CD4-positive, alpha-beta T cell treated with Interferon alpha-2 for 1 hour (primary cell): ENCODE results near the gene TSPAN4.
A peak's percentile ranks its signal among the peaks of the same experiment; 100 is the strongest.

Source experiments
- DNase-seq, 2 donors: peaks; one replicate each; pipeline ENCODE4 v3.0.0-alpha.2; 2020 to 2022

TSPAN4 gene, protein sequence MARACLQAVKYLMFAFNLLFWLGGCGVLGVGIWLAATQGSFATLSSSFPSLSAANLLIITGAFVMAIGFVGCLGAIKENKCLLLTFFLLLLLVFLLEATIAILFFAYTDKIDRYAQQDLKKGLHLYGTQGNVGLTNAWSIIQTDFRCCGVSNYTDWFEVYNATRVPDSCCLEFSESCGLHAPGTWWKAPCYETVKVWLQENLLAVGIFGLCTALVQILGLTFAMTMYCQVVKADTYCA

DNA sequence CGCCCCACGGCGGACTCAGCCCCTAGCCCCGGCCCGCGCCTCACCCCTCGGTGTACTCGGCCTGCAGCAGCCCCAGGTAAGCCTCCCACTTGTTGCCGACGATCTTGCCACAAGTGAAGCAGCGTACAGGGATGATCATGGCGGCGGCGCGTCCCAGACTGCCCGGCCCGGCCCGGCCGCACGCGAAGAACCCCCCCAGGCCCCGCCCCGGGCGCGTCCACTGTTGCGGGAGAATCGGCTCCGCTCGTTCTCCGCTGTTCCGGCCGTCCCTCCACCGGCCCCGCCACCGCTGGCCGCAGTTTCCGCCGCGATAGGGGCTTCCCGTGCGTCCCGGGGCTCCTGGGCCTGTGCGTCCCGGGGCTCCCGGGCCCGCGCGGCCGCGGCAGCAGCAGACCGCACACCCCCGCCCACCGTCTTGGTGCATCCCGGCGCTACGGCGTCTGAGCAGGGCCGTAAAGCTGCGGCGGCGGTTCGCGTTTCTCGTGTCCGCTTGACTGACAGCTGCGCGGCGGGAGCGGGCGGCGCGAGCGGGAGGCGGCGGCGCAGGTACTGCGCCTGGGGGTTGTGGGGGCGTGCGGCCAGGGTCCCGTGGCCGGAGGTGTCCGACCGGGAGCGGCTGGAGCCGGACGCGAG, at the start of gene TSPAN4, which contains the start of gene POLR2L:
TSS of gene TSPAN4 (plus strand) at position 483 of the 633 bp plus-strand sequence. CDS start 7,453 bp downstream, outside the sequence.
TSS of gene POLR2L (minus strand) at position 160 of the 633 bp plus-strand sequence. CDS start at position 139, 21 bp downstream.
- peak; percentile 83 to 91 for DNase-seq

DNA sequence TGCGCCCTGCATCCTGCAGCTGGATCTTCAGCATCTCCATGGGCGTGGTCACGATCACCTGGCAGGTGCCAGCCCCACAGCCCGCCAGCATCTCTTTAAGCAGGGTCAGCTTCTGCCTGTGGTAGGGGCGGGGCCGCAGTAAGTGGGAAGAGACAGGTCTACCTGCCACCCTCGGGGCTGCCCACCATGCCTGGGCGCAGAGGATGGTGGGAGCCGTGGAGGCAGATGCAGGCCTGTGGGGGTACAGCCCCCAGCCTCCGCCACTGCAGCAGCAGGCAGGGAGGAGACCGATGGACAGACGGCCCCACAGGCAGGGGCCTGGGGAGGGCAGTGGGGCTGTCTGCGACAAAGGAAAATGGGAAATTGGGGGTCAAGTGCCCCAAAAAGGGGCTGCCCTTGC, 49.8 kb upstream of the TSPAN4 start:
- no peak for DNase-seq

DNA sequence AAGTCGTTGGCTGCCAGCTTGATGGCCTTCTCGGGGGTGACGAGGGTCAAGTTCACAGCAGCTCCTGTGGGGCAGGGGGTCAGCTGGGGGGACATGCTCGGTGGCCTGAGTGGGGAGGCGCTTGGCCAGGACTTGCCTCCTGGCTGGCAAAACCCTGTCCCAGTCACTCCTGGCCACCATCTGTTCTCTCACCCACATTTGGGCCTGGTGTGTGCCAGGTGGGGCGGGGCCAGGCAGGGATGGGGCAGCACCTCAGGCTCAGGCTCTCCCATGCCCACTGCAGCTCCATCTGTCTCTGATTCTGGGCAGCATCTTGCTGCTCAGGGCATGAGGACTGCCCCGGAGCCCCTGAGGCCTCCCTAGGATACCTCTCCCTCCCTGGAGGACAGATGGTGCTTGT, 49.1 kb upstream of the TSPAN4 start:
- DNase-seq: no peak

DNA sequence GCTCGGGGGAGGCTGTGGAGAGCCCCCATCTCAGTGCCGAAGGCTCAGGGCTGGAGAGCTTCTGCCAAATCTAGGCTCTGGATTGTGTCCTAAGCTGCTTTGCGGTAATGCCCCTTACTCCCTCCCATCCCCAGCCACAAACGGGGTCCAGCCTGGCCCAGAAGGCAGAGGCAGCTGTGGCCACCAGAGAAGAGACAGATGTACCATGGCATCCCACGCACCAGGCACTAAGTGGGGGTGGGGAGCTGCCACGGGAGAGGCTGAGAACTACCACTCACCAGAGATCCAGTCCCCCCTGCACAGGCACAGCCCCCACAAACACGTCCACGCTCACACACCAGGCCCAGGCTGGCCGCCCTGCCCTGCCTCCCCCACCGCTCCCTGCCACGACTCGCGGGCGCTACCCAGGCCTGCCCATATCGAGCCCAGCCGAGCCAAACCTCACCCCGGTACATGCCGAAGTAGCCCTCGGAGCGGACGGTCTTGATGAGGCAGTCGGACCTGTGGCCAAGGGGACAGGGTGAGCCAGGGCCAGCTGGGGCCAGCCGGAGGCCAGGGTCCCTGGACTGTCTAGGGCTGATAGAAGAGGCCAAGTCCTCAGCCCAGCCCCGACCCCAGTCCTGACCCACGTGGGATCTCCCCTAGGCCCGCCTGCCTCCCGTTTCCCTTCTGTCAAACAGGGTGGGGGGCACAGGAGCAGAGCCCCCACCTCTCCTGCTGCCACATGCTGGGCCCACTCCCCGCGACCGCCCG, 48.5 kb upstream of the TSPAN4 start:
- no peak for DNase-seq

DNA sequence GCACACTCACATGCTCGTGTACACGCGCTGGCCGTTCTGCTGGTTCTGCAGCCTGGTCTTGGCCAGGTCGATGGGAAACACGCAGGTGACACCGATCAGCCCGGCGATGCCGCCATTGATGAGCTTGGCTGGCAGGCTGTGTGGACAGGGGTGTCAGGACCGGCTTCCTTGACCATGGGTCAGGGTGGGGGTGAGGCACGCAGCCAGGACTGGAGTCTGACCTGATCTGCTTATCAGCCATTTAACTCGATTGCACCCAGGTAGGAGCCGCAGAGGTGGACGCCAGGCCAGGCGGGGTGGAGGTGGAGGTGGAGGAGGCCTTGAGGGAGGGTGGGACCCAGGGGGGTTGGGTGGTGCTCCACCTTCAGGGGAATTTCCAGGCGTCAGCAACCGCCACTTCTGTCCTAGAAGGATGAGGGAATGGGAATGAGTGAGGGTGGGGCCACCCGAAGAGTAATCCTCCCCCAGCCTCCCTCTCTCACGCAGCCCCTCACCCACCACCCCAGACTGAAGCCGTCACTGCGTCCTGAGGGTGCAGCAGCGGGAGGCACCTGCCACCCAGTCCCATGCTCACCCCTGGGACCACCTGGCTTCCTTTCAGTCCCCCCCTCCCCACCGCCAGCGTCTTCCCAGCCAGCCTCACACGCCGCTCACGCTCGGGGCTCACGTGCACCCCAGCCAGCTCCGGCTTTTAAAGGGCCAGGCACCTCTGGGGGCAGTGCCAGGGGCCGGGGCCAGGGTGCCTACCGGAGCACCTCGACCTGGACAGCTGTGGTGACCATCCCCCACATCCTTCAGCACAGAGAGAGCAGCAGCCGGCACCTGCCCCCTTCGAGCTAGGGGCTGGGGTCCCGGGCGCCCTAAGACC, 47.7 kb upstream of the TSPAN4 start:
- no peak for DNase-seq

DNA sequence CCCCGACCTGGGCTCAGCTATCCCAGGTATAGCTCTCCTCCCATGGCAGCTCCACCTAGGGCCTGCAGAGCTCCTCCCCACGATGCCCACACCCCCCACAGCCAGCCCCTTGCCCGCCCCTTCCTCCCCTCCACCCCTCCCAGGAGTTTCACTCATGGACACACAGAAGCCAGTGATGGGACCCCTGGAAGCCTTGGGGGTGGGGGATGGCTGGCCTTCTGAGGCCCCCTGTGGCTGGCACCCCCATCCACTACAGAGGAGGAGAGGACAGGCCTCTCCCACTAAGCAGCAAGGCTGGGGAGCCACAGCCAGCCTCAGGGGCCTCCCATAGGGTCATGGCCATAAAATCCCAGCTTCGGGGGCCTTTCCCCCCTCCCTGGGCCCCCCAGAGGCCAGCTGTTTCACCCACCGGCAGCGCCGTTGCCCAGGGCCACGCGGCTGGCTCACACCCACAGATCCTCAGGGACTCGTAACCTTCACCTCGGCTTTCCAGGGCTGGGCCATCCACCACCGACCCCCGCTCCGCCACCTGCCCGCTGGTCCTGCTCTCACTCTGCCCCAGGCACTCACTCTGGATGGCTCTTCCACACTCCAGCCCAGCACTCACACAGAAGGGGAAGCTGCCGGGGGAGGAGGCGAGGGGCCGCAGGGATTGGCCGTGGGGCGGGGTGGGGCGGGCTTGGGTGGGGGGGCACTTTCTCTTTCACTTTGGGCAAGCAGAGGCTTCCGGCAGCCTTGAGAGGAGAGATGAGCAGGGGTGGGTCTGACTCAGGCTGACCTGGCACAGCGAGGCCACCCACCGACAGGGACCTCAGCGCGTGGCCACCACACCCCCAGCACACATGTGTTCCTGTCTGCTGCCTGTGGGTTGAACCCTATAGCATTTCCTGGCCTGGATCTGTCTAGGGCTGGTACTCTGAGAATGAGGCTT, 46.8 kb upstream of the TSPAN4 start:
- DNase-seq: peak; percentile 76 to 83

DNA sequence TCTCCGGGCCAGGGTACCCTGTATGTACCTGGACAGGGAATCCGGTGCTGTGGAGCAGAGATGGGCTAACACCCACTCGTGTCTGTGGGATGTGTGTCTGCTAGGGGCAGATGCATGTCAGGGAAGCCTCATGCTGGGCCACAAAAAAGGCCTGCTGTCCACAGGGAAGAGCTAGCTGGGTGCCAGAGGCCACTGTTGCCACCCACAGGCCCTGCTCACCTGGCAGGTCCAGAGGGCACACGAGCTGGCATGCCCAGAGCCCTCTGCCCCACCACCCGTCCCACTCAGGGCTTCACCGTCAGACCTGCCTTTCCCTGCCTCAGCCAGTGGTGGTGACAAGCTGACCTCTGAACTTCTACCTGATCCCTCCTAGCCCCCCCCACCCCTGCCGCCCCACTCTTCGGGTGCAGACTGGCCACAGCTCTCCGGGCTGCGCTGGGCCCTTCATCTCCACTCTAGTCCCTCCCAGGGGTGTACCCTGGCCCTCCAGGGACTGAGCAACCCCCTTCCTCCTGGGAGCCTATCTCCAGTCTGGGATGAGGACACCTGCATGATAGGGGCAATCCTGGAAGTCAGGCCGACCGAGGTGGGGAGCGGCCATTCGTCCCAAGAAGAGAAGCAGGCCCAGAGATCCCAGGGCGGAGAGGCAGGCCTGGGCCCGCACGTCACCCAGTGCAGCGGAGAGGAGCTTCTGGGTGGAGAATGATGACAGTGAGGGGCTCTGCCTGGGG, 45.9 kb upstream of the TSPAN4 start:
- DNase-seq: no peak

DNA sequence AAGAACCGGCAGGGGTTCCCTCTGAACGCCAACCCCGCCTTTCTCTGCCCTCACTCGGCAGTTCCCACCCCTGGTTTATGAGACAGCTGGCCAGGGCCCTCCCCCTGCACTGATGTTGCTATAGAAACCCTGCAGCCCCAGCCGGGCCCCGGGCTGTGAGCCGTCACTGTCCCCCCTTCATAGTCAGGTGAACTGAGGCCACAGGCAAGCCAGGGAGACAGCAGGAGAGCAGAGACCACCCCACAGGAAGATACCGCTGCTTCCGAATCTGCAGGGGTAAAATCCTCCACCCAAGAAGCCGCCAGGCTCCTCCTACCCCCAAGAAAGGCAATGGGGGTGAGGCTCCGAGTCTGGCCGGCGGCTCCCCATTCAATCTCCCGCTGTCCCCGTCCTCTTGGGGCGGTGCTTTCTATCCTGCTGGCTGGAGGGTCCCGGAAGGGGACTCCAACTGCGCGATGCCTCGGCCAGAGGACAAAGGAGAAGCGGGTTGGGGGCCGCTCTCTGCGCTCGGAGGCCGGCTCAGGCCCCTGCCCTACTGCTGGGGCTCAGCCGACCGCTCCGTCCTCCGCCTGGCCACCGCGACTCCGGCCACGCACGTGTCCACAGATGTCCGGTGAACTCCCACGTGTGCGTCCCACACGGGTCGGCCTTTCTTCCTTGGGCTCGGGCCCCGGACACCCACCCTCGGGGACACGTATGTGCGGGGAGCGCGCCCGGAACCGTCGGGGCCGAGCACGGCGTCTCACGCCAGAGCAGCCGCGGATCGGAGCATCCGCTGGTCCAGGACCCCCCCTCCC, 45.2 kb upstream of the TSPAN4 start:
- DNase-seq: peak; percentile 80 to 88

DNA sequence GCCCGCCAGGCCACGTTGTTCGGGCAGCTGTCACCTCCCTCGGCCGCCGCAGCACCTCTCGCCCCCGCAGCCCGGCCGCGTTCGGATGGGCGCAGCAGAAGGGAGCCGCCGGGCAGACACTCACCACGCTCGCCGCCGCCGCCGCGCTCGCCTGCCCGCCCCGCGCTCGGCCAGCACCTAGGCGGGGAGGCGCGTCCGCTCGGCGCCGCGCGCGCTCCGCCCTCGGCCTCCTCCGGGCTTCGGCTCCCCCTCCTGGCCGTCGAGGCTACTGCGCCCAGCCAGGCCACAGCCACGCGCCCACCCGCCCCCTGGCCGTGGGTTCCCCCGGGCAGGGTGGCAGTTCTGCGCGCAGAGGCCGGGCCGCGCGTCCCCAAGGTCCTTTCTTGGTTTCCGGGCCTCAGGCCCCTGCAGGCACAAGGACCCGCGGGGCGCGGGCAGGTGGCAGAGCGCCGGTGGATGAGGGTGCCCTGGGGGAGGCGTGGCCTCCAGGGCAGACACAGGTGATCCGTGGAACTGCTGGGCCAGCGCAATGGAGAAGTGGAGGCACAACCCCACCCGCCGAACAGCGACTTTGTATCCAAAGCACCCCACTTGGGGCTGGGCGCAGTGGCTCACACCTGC, 44.4 kb upstream of the TSPAN4 start, which contains the start of gene SLC25A22:
TSS of gene SLC25A22 (minus strand) at position 189 of the 621 bp plus-strand sequence. CDS start 3,275 bp downstream, outside the sequence.
- DNase-seq: peak; percentile 76 to 87

DNA sequence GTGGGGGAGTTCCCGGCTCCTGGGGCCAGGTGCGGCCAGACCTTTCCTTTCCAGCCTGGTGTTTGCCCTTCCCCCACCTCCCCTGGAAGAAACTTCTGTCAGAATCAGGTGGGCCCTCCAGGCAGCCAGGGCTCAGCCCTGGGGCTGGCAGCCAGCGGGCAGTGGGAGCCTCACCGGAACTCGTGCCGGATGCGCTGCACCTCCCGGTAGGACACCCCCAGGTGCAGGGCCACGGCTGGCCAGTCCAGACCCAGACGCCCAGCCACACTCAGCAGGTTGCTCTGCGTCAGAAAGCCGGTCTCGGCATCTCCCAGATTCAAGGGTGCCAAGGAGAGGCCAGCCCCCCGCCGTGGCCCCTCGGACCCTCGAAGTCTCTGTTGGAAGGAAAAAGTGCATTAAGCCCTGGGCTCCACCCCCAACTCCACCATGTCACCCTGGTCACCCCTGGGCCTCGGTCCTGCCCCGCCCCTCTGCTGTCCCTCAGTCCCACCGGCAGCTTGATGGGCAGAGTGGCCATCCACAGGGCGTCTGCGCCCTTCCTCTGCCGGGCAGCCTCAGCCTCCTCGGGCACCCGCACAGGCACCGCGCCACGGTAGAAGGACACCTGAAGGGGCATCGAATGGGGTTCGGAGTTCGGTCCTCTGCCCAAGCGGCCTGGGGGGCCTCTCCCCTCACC, 42.9 kb upstream of the TSPAN4 start:
- no peak for DNase-seq

DNA sequence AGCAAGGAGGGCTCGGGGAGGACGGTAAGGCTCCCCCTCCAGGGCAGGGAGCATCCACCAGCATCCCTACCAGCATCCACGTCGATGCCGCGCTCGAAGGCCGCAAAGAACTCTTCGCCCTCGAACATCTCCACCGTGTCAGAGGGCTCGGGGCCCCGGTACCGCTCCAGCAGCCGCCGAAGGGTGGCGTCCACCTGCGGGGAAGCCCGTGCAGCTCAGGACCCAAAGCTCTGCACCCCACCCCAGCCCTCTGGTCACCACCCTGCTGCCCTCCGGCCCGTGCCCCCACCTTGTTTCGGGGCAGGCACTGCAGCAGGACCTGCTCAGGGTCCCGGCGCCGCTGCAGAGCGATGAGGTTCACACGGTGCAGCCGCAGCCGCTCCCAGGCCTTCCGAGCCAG, 42.2 kb upstream of the TSPAN4 start:
- no peak for DNase-seq

DNA sequence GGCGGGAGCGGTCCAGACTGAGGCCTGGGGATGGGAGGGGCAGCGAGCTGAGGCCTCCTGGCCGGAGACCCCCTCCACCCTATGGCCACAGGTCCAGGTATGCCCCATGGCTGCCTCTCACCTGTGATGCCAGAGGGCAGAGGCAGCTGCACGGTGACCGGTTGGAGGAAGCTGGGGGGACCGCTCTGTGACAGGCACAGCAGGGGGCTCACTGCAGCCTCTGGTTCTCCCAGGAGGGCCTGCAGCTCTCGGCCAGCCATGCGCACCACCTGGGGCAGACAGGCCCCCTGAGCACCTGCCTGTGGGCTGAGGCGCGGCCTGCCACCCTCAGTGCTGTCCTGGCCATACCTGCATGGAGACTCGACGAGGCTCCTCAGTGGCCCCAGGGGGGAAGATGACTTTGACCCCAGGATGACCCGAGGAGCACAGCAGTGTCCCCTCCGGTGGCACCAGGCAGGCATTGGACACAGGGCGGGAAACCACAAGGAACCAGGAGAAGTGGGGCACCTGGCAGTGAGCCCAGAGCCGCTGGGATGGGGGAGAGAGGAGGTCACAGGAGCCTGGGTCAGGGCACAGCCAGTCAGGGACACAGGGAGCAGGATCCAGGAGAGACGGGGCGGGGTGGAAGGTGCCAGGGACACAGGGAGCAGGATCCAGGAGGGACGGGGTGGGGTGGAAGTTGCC, 41.4 kb upstream of the TSPAN4 start:
- no peak for DNase-seq

DNA sequence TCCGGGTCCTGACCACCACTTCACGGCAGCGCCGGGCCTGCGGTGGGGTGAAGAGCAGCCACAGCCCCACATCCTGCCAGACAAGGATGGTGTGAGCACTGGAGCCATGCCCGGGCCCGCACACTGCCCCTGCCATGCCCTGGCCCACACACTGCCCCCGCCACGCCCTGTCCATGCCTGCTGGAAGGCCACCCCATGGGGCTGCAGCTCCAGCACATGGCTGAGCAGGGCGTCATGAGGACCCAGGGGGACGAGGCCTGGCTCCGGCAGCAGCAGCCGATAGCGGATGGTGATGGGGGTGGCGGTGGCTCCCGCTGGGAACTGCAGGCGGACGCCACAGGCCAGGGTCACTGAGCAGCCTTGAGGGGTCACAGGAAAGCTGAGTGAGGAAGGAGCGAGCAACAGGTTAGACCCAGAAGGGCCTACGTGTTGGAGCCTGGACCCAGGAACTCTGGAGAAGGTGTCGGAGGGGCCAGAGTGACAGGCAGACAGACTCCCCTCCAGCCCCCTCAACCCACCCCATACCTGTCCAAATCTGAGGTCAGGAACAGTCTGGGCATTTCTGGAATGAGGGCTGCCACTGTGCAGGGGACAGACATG, 40.5 kb upstream of the TSPAN4 start:
- DNase-seq: no peak

DNA sequence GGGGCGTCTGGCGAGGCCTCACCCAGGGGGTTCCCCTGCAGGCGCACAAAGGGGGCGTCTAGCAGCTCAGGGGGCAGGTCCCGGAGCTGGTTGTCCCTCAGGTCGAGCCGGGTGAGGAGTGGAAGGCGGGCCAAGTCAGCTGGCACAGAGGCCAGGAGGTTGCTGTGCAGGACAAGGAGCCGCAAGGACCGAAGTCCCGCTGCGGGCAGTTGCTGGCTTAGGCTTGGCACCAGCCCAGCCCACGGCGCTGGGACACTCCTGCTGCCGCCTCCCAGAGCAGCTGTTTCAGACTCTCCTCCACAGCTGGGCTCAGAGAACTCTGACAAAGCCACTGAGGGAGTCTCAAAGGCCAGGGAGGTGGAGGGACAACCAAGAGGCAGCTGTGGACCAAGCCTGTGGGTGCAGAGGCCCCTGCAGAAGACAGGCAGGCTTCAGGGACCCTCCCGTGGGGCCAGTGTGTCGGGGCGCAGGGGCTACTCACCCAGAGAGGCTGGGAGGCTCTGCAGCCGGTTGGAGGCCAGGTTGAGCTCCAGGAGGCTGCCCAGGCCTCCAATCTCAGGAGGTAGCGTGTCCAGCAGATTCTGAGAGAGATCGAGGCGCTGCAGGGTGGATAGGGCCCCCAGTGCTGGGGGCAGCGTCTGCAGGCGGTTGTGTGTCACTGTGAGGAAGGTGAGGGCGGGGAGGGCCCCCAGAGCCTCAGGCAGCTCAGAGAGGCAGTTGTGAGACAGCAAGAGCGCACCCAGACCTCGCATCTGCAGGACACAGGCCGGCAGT, 39.8 kb upstream of the TSPAN4 start:
- DNase-seq: no peak

DNA sequence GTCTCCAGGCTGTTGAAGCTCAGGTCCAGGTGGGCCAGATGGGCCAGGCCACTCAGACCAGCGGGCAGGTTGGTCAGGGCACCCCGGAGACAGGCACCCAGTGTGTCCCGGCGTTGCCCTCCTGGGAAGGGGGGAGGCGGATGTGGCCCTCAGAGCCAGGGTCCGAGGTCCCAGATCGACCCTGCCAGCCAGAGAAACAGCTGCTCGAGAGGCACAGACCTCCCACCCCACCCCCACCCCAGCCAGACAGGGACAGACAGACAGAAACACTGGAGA, 39.2 kb upstream of the TSPAN4 start:
- DNase-seq: no peak

DNA sequence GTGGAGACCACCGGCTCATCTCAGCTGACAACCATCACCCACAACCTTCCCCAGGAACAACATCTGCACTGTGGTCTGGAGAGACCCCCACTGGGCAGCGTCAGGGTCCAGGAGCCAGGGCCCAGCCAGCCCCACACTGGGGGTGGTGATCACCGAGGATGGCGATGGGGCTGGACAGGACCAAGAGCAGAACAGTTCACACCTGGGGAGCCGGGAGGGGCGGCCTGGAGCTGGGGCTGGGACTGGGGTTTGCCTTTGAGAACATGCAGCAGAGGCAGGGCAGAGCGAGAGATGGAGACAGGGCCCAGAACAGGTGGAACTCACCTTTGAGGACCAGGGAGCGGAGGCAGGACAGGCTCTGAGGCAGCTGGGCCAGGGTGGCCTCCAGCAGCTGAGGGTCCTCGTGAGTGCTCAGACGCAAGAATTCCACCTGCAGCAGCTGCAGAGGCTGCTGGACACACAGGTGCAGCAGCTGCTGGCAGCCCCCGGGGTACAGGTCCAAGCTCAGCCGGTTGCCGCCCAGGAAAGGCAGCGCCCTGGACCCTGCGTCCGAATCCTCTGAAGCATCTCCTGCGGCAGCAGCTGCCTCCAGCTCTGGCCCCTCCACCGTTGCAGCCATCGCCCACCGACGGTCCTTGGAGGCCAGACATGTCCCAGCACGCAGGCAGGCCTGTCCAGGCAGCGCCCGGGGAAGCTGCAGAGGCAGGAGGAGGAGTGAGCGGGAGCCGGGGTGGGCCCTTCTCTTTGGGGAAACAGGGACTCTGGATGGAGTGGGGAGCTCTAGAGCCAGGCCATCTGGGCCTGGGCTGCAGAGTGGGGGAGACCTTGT, 38.7 kb upstream of the TSPAN4 start:
- no peak for DNase-seq
